PFSK-1 (cell line): ENCODE data around the gene TNFSF4.

Source experiments
- FOXP2 ChIP-seq: optimal IDR thresholded peaks from 2 replicates; pipeline ENCODE3; 2011; ENCODE audit warnings: borderline replicate concordance, control low read depth, inconsistent platforms; ENCODE audit not compliant: insufficient read depth; ENCODE audit errors: extremely low read length, extremely low read depth
- POLR2AphosphoS5 ChIP-seq: IDR thresholded peaks from 2 replicates; pipeline ENCODE4 v1.6.1; 2012; ENCODE audit warnings: low read depth, mild to moderate bottlenecking, control low read depth, low read length, moderate library complexity
- REST ChIP-seq, 2 experiments: IDR thresholded peaks; 2 replicates each; pipeline versions ENCODE4 v1.6.1 to v1.8.0; 2011 to 2012; ENCODE audit warnings: low read depth in 2 of 2, low read length in 2 of 2, control low read depth in 1 of 2, inconsistent platforms in 1 of 2, mild to moderate bottlenecking in 1 of 2, moderate library complexity in 1 of 2; ENCODE audit not compliant: insufficient read depth in 1 of 2
- SIN3A ChIP-seq: IDR thresholded peaks from 2 replicates; pipeline ENCODE4 v1.6.1; 2012; ENCODE audit warnings: mild to moderate bottlenecking, low read length, moderate library complexity, borderline replicate concordance; ENCODE audit not compliant: insufficient read depth
- TAF1 ChIP-seq: IDR thresholded peaks from 2 replicates; pipeline ENCODE4 v1.6.1; 2012; ENCODE audit warnings: low read length, control low read depth, borderline replicate concordance; ENCODE audit not compliant: insufficient read depth

TNFSF4 gene

GRCh38 chr1:173202424-173203145 lies 4.5 kb downstream of the TNFSF4 start:
- TF ChIP-seq FOXP2 (no peak), REST (IDR thresholded peaks at IDR 0.05; ENCODE audit: insufficient read depth in 1 of 2, low read depth in 2 of 2, low read length in 2 of 2) (no peak), POLR2AphosphoS5 (no peak), SIN3A (no peak), TAF1 (no peak)

GRCh38 chr1:173201969-173202368 lies 5.2 kb downstream of the TNFSF4 start:
- TF ChIP-seq REST (IDR thresholded peaks at IDR 0.05; ENCODE audit: insufficient read depth in 1 of 2, low read depth in 2 of 2, low read length in 2 of 2), result no peak
- no peak for TF ChIP-seq FOXP2
- TF ChIP-seq SIN3A, result no peak
- no peak for TF ChIP-seq POLR2AphosphoS5
- no peak for TF ChIP-seq TAF1

- TF ChIP-seq SIN3A, result no peak
- no peak for TF ChIP-seq POLR2AphosphoS5
- no peak for TF ChIP-seq TAF1
- no peak for TF ChIP-seq REST (IDR thresholded peaks at IDR 0.05; ENCODE audit: insufficient read depth in 1 of 2, low read depth in 2 of 2, low read length in 2 of 2)
- TF ChIP-seq FOXP2, result no peak
Measured at GRCh38 chr1:173195596-173196088, 11.5 kb downstream of the TNFSF4 start.

- TF ChIP-seq TAF1, result no peak
- TF ChIP-seq SIN3A, result no peak
- TF ChIP-seq REST (IDR thresholded peaks at IDR 0.05; ENCODE audit: insufficient read depth in 1 of 2, low read depth in 2 of 2, low read length in 2 of 2), result no peak
- TF ChIP-seq FOXP2, result no peak
- no peak for TF ChIP-seq POLR2AphosphoS5
Measured at GRCh38 chr1:173193639-173194038, 13.5 kb downstream of the TNFSF4 start.
